Measurements from ENCODE around the gene TSHR.

DNA sequence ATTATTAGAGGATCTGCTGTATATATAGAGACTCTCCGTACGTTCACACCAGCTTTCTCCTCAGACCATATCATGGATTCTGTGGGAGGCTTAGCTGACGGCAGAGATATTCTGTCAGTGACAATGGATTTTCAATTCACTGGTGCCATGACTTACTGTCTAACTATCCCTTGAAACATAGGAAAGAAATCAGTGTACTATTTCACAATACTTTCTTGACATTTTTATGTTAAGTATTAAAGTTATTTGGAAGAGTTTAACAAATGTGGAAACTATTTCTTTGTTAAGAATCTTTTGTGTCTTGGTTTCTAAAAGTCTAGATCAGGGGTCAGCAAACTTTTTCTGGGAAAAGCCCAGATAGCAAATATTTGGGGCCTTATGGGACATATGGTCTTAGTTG, 146.8 kb downstream of the TSHR start:
- TF ChIP-seq, protein P1, sequence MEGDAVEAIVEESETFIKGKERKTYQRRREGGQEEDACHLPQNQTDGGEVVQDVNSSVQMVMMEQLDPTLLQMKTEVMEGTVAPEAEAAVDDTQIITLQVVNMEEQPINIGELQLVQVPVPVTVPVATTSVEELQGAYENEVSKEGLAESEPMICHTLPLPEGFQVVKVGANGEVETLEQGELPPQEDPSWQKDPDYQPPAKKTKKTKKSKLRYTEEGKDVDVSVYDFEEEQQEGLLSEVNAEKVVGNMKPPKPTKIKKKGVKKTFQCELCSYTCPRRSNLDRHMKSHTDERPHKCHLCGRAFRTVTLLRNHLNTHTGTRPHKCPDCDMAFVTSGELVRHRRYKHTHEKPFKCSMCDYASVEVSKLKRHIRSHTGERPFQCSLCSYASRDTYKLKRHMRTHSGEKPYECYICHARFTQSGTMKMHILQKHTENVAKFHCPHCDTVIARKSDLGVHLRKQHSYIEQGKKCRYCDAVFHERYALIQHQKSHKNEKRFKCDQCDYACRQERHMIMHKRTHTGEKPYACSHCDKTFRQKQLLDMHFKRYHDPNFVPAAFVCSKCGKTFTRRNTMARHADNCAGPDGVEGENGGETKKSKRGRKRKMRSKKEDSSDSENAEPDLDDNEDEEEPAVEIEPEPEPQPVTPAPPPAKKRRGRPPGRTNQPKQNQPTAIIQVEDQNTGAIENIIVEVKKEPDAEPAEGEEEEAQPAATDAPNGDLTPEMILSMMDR (IDR thresholded peaks at IDR 0.05; ENCODE audit: low read depth, low read length, poor library complexity, severe bottlenecking): no peak
- TF ChIP-seq EZH2phosphoT487 (IDR thresholded peaks at IDR 0.05; ENCODE audit: borderline replicate concordance, low read length): no peak

All from DOHH2 (cell line).